Activated CD4-positive, alpha-beta T cell treated with anti-CD3 and anti-CD28 coated beads for 24 hours (primary cell): ENCODE data around the gene FBLL1.
"Not testable (repeated sequence)": the region's sequence is repeated elsewhere in the genome, so short reads cannot be mapped to it uniquely, and the experiment has no call there.

ENCODE experiments used
- DNase-seq, 2 donors: peaks; one replicate each; pipeline ENCODE4 v3.0.0-alpha.2; 2020; ENCODE audit warnings: low read depth in 2 of 2

Gene FBLL1

GRCh38 chr5:168528521-168529373, at the start of gene FBLL1:
Gene FBLL1, plus strand, starts transcription at chr5:168529305. Its CDS starts 200 bp downstream, at chr5:168529505.
- DNase-seq: peak; percentile 3 to 11

- DNase-seq: no peak
These were observed 48.5 kb upstream of the FBLL1 start for GRCh38 chr5:168480601-168481000.

GRCh38 chr5:168481330-168481788, 47.7 kb upstream of the FBLL1 start:
- DNase-seq: no peak

- DNase-seq: no peak
These were observed 46.7 kb upstream of the FBLL1 start for GRCh38 chr5:168482361-168482760.

DNA sequence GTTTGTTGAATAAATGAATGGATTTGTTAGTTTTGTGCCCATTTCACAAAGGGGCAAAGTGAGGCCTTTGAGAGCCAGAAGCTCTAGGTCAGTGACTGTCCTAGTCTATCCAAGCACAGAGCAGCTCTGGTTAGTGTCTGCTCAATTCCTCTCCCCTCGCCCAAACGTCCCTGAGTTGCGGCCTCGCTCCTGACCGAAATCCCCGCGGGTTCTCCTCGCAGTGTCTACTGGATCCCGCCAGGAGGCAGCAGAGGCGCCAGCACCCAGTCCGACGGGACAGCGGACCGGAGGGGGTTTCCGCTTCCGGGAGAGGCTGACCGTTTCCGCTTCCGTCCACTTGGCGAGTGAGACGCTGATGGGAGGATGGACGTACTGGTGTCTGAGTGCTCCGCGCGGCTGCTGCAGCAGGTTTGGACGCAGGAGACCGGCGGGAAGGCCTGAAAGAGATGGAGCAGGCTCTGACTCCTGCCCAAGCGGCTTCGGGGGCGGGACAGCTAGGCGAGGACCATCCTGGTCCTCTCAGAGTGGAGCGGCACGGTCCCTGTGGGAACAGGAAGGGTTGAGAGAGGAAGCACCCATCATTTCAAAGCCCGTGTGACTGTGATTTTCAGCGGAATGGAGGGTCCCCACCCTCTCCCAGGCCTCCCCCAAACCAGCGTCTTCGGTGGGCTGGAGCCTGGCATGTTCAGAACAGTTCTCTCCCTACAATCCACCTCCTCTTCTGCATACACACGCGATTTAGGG, 42.8 kb upstream of the FBLL1 start, which contains the start of gene RARS1:
Gene RARS1, plus strand, starts transcription at position 336 of the 744 bp plus-strand sequence. Its CDS starts 28 bp downstream, at position 364.
- DNase-seq: peak; percentile 84 to 86

GRCh38 chr5:168489059-168489458, 40.0 kb upstream of the FBLL1 start:
- DNase-seq: no peak

- no peak for DNase-seq
These were observed 35.0 kb upstream of the FBLL1 start for GRCh38 chr5:168494057-168494555.

- DNase-seq: no peak
These were observed 26.4 kb upstream of the FBLL1 start for GRCh38 chr5:168502563-168503237.

GRCh38 chr5:168513861-168514428, 15.2 kb upstream of the FBLL1 start:
- DNase-seq: no peak

- no peak for DNase-seq
These were observed 3.2 kb upstream of the FBLL1 start for GRCh38 chr5:168525856-168526255.

DNA sequence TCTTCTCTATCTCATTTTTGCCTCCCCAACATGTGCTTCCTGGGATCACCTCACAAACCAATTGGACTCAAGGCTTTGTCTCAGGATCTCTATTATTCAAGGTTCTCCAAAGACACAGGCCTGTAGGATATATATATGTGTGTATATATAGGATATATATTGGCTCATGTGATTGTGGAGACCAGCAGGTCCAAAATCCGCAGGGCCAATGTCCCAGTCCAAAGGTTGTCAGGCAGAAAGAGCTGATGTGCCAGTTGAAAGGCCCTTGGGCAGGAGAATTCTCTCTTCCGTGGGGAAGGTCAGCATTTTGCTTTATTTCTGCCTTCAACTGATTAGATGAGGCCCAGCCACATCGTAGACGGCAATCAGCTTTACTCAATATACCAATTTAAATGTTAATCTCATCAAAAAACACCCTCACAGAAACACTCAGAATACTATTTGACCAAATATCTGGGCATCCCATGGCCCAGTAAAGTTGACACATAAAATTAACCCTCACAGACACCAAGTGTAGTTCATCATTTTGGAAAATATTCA, 1.3 kb upstream of the FBLL1 start:
- no peak for DNase-seq

DNA sequence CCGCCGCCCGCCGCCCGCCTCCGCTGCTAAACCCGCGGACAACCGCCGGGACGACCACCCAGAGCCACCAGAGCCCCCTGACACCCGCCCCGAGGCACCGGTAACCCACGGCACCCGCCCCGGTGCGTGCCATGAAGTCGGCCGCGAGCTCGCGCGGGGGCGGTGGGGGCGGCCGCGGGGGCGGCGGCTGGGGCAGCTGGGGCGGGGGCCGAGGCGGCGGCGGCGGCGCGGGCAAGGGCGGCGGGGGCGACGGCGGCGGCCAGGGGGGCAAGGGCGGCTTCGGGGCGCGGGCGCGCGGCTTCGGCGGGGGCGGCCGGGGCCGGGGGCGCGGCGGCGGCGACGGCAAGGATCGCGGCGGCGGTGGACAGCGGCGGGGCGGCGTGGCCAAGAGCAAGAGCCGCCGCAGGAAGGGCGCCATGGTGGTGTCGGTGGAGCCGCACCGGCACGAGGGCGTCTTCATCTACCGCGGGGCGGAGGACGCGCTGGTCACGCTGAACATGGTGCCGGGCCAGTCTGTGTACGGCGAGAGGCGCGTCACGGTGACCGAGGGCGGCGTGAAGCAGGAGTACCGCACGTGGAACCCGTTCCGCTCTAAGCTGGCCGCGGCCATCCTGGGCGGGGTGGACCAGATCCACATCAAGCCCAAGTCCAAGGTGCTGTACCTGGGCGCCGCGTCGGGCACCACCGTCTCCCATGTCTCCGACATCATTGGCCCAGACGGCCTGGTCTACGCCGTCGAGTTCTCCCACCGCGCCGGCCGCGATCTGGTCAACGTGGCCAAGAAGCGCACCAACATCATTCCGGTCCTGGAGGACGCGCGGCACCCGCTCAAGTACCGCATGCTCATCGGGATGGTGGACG, 499 bp downstream of the FBLL1 start:
- DNase-seq: no peak

DNA sequence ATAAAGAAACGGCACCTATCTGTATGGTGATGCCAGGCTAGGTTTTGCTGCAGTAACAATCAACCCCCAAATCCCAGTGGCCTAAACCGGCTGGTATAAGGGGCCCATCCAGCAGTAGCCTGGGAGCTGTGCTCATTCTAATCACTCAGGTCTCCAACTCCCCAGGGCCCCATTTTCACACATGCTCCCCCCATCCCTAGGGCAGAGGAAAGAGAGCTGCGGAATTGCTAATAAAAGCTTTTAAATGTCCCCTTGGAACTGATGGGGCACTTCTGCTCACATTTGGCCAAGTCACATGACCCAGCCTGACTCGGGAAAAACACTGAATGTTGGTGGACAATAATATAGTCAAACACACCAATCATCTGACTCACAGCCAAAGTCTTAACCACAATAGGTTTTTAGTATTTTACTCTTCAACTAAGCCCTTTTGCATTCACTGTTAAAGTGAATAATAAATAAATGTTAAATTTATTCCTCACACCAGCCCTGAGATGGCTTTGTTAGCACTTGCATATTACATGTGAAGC, 1.6 kb downstream of the FBLL1 start:
- no peak for DNase-seq

- DNase-seq: no peak
These were observed 2.1 kb downstream of the FBLL1 start for GRCh38 chr5:168531191-168531590.

- DNase-seq: no peak
These were observed 3.1 kb downstream of the FBLL1 start for GRCh38 chr5:168531987-168532864.

DNA sequence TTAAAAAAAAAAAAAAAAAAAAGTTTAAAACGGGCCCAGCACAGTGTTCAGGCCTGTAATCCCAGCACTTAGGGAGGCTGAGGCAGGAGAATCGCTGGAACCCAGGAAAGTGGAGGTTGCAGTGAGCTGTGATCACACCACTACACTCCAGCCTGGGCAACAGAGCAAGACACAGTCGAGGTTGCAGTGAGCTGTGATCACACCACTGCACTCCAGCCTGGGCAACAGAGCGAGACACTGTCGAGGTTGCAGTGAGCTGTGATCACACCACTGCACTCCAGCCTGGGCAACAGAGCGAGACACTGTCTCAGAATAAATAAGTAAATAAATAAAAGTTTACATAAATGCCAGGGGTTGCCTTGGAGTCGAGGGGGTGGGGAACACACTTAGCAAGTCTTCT, 5.2 kb downstream of the FBLL1 start:
- DNase-seq: not testable (repeated sequence)

DNA sequence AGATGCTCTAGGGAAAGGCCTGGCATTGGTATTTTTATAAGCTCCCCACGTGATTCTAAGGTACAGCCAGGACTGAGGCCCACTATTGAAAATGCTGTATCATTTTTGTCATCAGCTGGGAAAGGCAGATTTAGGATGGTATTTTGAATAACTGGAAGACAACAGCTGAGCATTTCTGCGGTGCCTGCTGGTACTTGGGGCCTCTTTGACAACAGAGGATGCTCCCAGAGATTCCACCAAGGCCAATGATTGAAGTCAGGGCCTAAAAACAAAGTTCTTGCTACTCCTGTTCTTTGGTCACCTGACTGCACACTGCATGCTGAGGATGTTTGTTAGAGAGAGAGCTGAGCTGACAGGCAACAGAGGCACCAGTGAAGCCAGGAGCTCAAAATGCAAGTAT, 8.1 kb downstream of the FBLL1 start:
- no peak for DNase-seq

GRCh38 chr5:168549554-168549953, 20.4 kb downstream of the FBLL1 start:
- DNase-seq: no peak

DNA sequence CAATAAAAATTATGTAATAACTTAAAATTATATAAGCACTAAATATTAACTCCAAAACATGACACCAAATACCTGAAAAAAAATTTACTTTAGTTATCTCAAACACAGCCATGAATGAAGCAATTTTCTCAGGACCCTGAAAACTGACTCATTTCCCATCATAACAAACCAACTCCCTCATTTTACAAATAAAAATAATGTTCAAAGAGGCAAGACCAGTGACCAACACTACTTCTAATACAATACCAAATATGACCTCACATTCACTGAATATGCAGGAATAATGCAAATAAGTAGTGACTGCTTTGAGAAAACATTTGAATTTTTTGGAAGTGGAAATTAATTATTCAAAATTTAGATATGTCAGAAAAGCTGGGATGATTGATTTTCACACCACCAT, 21.6 kb downstream of the FBLL1 start:
- no peak for DNase-seq
